ENCODE data around the gene ST3GAL4.

DNA sequence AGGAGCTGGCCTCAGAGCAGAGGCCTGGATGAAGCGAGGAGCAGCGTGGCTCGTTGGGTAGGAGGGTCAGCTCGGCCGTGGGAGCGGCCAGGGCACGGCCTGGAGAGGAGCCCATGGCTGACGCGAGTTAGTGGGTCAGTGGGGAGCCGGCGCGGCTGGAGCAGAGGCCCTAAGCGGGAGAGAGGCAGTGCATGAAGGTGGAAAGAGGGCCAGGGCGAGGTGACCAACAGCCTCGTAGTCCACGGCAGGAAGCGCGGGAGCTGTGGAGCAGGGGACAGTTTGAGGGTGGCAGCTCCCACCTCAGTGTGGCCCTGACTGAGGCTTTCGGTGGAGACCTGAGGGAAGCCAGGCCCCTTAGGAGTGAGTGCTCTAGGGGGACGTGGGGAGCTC lies 27.5 kb upstream of the ST3GAL4 start:
- TF ChIP-seq EP300 (IDR thresholded peaks at IDR 0.05; ENCODE audit: borderline replicate concordance), result no peak
- TF ChIP-seq, protein P1, sequence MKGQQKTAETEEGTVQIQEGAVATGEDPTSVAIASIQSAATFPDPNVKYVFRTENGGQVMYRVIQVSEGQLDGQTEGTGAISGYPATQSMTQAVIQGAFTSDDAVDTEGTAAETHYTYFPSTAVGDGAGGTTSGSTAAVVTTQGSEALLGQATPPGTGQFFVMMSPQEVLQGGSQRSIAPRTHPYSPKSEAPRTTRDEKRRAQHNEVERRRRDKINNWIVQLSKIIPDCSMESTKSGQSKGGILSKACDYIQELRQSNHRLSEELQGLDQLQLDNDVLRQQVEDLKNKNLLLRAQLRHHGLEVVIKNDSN (IDR thresholded peaks at IDR 0.05), result no peak
- TF ChIP-seq, protein P2, sequence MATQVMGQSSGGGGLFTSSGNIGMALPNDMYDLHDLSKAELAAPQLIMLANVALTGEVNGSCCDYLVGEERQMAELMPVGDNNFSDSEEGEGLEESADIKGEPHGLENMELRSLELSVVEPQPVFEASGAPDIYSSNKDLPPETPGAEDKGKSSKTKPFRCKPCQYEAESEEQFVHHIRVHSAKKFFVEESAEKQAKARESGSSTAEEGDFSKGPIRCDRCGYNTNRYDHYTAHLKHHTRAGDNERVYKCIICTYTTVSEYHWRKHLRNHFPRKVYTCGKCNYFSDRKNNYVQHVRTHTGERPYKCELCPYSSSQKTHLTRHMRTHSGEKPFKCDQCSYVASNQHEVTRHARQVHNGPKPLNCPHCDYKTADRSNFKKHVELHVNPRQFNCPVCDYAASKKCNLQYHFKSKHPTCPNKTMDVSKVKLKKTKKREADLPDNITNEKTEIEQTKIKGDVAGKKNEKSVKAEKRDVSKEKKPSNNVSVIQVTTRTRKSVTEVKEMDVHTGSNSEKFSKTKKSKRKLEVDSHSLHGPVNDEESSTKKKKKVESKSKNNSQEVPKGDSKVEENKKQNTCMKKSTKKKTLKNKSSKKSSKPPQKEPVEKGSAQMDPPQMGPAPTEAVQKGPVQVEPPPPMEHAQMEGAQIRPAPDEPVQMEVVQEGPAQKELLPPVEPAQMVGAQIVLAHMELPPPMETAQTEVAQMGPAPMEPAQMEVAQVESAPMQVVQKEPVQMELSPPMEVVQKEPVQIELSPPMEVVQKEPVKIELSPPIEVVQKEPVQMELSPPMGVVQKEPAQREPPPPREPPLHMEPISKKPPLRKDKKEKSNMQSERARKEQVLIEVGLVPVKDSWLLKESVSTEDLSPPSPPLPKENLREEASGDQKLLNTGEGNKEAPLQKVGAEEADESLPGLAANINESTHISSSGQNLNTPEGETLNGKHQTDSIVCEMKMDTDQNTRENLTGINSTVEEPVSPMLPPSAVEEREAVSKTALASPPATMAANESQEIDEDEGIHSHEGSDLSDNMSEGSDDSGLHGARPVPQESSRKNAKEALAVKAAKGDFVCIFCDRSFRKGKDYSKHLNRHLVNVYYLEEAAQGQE (IDR thresholded peaks at IDR 0.05; ENCODE audit: low read depth), result no peak
- TF ChIP-seq CREB1 (IDR thresholded peaks at IDR 0.05; ENCODE audit: low read depth), result no peak
- TF ChIP-seq YY1 (IDR thresholded peaks at IDR 0.05; ENCODE audit: low read depth), result no peak
- TF ChIP-seq TEAD4 (IDR thresholded peaks at IDR 0.05), result no peak

Data from Ishikawa (cell line).